GM12878 (cell line): ENCODE results near the gene AGER. TPM values are rescaled to one million over a fixed set of nuclear protein-coding genes. Genes with fewer than 3 reads are reported as not detected.

Experiments used
- ATAC-seq: fragments of 200-7000 bp; cut with Tn5 transposase; 3 replicates; pipeline ENCODE4 v1.9.1; 2020; ENCODE audit warnings: mild to moderate bottlenecking, moderate library complexity
- BruUV-seq: library from RNA; stranded (reverse); fragments of 400-500 nt; replicated peaks from 2 replicates; lab custom pipeline; 2021; lab: Mats Ljungman, UMichigan
- CTCF ChIA-PET: fragments of 300-600 bp; sonication (Branson Sonifier 250); formaldehyde crosslinking; extraction: SDS; loops from one replicate; lab custom pipeline; 2021; ENCODE audit warnings: inconsistent platforms; lab: Yijun Ruan, JAX
- POLR2A ChIA-PET: fragments of 350-600 bp; formaldehyde crosslinking; extraction: SDS; loops from one replicate; lab custom pipeline; 2021; ENCODE audit warnings: inconsistent platforms; lab: Charles Lee
- RAD21 ChIA-PET: fragments of 300-600 bp; sonication (Branson Sonifier 250); formaldehyde crosslinking; loops from one replicate; lab custom pipeline; 2023; ENCODE audit warnings: antibody characterized with exemption; ENCODE audit not compliant: unreplicated experiment; lab: Charles Lee
- SMC1A ChIA-PET: fragments of 300-600 bp; sonication (Branson Sonifier 250); formaldehyde crosslinking; loops from one replicate; lab custom pipeline; 2023; ENCODE audit not compliant: unreplicated experiment, uncharacterized antibody; lab: Charles Lee
- DNase-seq: peaks from one replicate; pipeline ENCODE4 v3.0.0-alpha.2; 2011; ENCODE audit warnings: low read depth, low spot score
- FAIRE-seq: peaks from 3 replicates; lab custom pipeline; 2011; peaks lifted over from hg19 to GRCh38; lab: Jason Lieb, UNC
- H2AFZ ChIP-seq: 2 replicates; pipeline ENCODE4 v1.6.0; 2011; ENCODE audit warnings: low read depth, low read length, control low read depth; ENCODE audit not compliant: control insufficient read depth
- H3K27ac ChIP-seq: 2 replicates; pipeline ENCODE4 v1.5.1; 2011; ENCODE audit warnings: control low read depth; ENCODE audit not compliant: control insufficient read depth, insufficient read depth
- H3K27me3 ChIP-seq, 2 experiments: replicated peaks in 1 of 2; 2 replicates each; pipeline versions ENCODE4 v1.6.0 to v1.6.1; 2011; ENCODE audit warnings: low read length in 1 of 2; ENCODE audit not compliant: control insufficient read depth in 2 of 2, insufficient read depth in 2 of 2
- H3K36me3 ChIP-seq, 2 experiments: 2 replicates each; pipeline ENCODE4 v1.5.1; 2011; ENCODE audit warnings: low read length in 1 of 2; ENCODE audit not compliant: control insufficient read depth in 2 of 2, insufficient read depth in 2 of 2
- H3K4me1 ChIP-seq: 2 replicates; pipeline ENCODE4 v1.6.1; 2011; ENCODE audit warnings: mild to moderate bottlenecking, low read length, moderate library complexity, mixed read lengths; ENCODE audit not compliant: control insufficient read depth, insufficient read depth
- H3K4me2 ChIP-seq: 2 replicates; pipeline ENCODE4 v1.6.0; 2011; ENCODE audit warnings: control low read depth; ENCODE audit not compliant: control insufficient read depth, insufficient read depth
- H3K4me3 ChIP-seq: fragments of 200-600 bp; sonication (generic); 2 replicates; pipeline ENCODE4 v1.5.1; 2016
- H3K79me2 ChIP-seq: 2 replicates; pipeline ENCODE4 v1.6.0; 2011; ENCODE audit warnings: low read length; ENCODE audit not compliant: control insufficient read depth, insufficient read depth
- H3K9ac ChIP-seq: 2 replicates; pipeline ENCODE4 v1.8.0; 2011; ENCODE audit warnings: low read length, control low read depth, mixed read lengths; ENCODE audit not compliant: control insufficient read depth, insufficient read depth
- H3K9me3 ChIP-seq: replicated peaks from 3 replicates; pipeline ENCODE4 v1.5.1; 2011; ENCODE audit warnings: mild to moderate bottlenecking, low read length; ENCODE audit not compliant: control insufficient read depth, insufficient read depth
- H4K20me1 ChIP-seq: 2 replicates; pipeline ENCODE4 v1.6.0; 2011; ENCODE audit not compliant: control insufficient read depth, insufficient read depth
- BRCA1 ChIP-seq: IDR thresholded peaks from 2 replicates; pipeline ENCODE4 v1.6.1; 2011; ENCODE audit warnings: low read depth, low read length, improper control_type of control experiment
- CREB1 ChIP-seq: IDR thresholded peaks from 2 replicates; pipeline ENCODE4 v1.6.1; 2012; ENCODE audit warnings: low read depth, mild to moderate bottlenecking, inconsistent platforms
- FOXM1 ChIP-seq: IDR thresholded peaks from 2 replicates; pipeline ENCODE4 v1.6.1; 2012; ENCODE audit warnings: low read depth, mild to moderate bottlenecking, inconsistent platforms, low read length, moderate library complexity
- JUNB ChIP-seq: IDR thresholded peaks from 2 replicates; pipeline ENCODE4 v1.6.1; 2016; ENCODE audit warnings: antibody characterized with exemption, mild to moderate bottlenecking
- RAD51 ChIP-seq: fragments of 450-650 bp; IDR thresholded peaks from 2 replicates; pipeline ENCODE4 v1.6.1; 2016; ENCODE audit warnings: moderate library complexity, mild to moderate bottlenecking, inconsistent platforms
- RBBP5 ChIP-seq: fragments of 200-600 bp; sonication (generic); conservative IDR thresholded peaks from 2 replicates; pipeline ENCODE4 v1.6.1; 2016
- RELA ChIP-seq: fragments of 450-650 bp; IDR thresholded peaks from 2 replicates; pipeline ENCODE4 v1.8.0; 2014; ENCODE audit warnings: borderline replicate concordance; ENCODE audit not compliant: partially characterized antibody
- SMC3 ChIP-seq: IDR thresholded peaks from 2 replicates; pipeline ENCODE4 v1.6.1; 2011; ENCODE audit warnings: low read length, improper control_type of control experiment, borderline replicate concordance
- SUZ12 ChIP-seq: fragments of 200-600 bp; sonication (generic); IDR thresholded peaks from one replicate; pipeline ENCODE4 v1.6.1; 2018; ENCODE audit warnings: antibody characterized with exemption, mild to moderate bottlenecking; ENCODE audit not compliant: unreplicated experiment
- ZNF24 ChIP-seq: fragments of 450-650 bp; IDR thresholded peaks from 2 replicates; pipeline ENCODE4 v1.6.1; 2017; ENCODE audit warnings: antibody characterized with exemption, mild to moderate bottlenecking
- WGBS: methylation state at CpG from one replicate; pipeline ENCODE4 v1.1.6; 2016; ENCODE audit warnings: low lambda C conversion rate; ENCODE audit not compliant: insufficient replicate concordance, insufficient coverage; ENCODE audit errors: missing lambda C conversion rate; 5-methylcytosine and 5-hydroxymethylcytosine counted together
- in situ Hi-C: fragments of 300-500 bp; cut with MboI; formaldehyde crosslinking; loops from 9 replicates; pipeline ENCODE4 v1.14.3; 2018; ENCODE audit warnings: mixed read lengths
- intact Hi-C: fragments of 100-400 bp; cut with micrococcal nuclease; formaldehyde crosslinking; loops from one replicate; pipeline ENCODE4 v1.14.2; 2022; ENCODE audit not compliant: unreplicated experiment
- polyA plus RNA-seq, 11 experiments: library from polyadenylated mRNA; depleted of rRNA in 4 of 11; unstranded in 6 of 11; stranded (reverse) in 5 of 11; fragments of >200 nt; fragmentation: Nextera tagmentation in 4 of 11; fragmentation: Illumina TruSeq in 1 of 11; extraction: Ambion mirVana in 4 of 11; extraction: Trizol in 1 of 11; gene quantifications; 1 replicate in 1 of 11; 2 replicates in 10 of 11; pipeline versions ENCODE4 v1.2.1 to v1.2.3, GENCODE V29; 2011 to 2016; ENCODE audit warnings: inconsistent platforms in 2 of 11, missing spikeins in 2 of 11, low read depth in 1 of 11
- total RNA-seq, 4 experiments: library from RNA; depleted of rRNA in 3 of 4; stranded (reverse); fragments of >200 nt in 3 of 4; fragmentation: Illumina TruSeq in 1 of 4; extraction: Trizol in 1 of 4; gene quantifications; 2 replicates each; pipeline versions ENCODE4 v1.2.1 to v1.2.3, GENCODE V29; 2013 to 2021
- TF ChIP-seq, protein P1 (sequence below), 3 experiments: IDR thresholded peaks in 2 of 3; conservative IDR thresholded peaks in 1 of 3; 2 replicates each; pipeline ENCODE4 v1.5.1; 2011; ENCODE audit warnings: low read depth in 3 of 3, low read length in 3 of 3, mild to moderate bottlenecking in 3 of 3, control low read depth in 2 of 3, moderate library complexity in 2 of 3, inconsistent platforms in 1 of 3, mixed read lengths in 1 of 3; ENCODE audit not compliant: control insufficient read depth in 2 of 3, insufficient read depth in 1 of 3; ENCODE audit errors: extremely low read depth in 1 of 3
- TF ChIP-seq, protein P2 (sequence below): fragments of 450-650 bp; IDR thresholded peaks from 2 replicates; pipeline ENCODE4 v1.6.1; 2016; ENCODE audit warnings: mild to moderate bottlenecking, moderate library complexity, borderline replicate concordance

Gene AGER
- total and polyA plus RNA-seq, 10 of the 15 experiments (the other 5 are each of a cell fraction or from before 2014, with no cell fraction given), result 1.1 to 18.2 (median 3.9) TPM

DNA sequence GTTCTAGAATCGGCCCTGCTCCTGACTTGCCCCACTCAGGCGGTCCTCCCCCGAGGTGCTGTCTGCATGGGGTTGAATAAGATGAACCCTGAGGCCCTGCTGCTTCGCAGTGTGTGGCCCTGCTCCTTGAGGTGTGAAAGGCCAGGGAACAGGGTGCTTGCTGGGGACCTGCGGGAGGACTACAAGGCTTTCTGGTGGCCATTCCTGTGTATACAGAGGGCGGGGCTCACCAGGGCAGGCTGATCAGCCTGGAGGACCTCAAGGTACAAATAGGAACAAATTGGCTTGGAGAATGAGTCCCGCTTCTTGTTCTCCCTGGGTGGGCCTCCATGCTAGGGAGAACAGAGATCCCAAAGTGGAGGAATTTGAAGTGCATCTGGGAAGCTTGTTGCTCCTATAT is 34.1 kb upstream of the AGER start (continued):
- TF ChIP-seq, protein P1, sequence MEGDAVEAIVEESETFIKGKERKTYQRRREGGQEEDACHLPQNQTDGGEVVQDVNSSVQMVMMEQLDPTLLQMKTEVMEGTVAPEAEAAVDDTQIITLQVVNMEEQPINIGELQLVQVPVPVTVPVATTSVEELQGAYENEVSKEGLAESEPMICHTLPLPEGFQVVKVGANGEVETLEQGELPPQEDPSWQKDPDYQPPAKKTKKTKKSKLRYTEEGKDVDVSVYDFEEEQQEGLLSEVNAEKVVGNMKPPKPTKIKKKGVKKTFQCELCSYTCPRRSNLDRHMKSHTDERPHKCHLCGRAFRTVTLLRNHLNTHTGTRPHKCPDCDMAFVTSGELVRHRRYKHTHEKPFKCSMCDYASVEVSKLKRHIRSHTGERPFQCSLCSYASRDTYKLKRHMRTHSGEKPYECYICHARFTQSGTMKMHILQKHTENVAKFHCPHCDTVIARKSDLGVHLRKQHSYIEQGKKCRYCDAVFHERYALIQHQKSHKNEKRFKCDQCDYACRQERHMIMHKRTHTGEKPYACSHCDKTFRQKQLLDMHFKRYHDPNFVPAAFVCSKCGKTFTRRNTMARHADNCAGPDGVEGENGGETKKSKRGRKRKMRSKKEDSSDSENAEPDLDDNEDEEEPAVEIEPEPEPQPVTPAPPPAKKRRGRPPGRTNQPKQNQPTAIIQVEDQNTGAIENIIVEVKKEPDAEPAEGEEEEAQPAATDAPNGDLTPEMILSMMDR (IDR thresholded peaks at IDR 0.05 in 2 of 3, conservative IDR thresholded peaks at IDR 0.05 in 1 of 3; ENCODE audit: control insufficient read depth in 2 of 3, extremely low read depth in 1 of 3, insufficient read depth in 1 of 3, low read depth in 3 of 3, low read length in 3 of 3), result no peak

DNA sequence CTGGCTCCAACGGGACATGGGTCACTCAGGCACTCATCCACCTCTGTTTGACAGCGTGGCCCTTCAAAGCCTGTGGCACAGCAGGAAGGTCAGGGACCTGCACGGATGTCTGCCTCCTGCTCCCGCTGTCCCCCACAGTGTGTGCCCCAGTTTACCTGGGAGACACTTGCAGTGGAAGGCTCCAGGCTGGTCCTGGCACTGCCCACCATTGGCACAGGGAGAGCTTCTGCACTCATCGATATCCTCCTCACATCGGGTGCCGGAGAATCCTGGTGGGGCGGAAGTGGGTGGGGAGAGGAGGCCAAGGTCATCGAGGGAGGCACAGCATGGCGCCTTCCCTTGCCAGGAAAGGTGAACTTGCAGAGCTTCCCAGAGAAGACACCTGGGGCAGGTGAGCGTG is 32.9 kb upstream of the AGER start:
- H3K27ac ChIP-seq, result no peak overlapping the region
- DNase-seq, result no peak
- in situ Hi-C loops (no loop called here), intact Hi-C loops (no loop called here)
- ChIA-PET POLR2A (no interaction called here), CTCF (interaction anchor here (2.1 kb wide), 1 partner anchor 98 kb away, joined by 4 read pairs; no protein-coding TSS in a partner anchor), SMC1A (no interaction called here)
- H3K27me3 ChIP-seq, result peaks cover 3 to 4% of the 10 kb centered on the region in 2 experiments; a peak in 3 of 4 replicates
- no peak overlapping the region for H3K4me2 ChIP-seq
- H3K4me3 ChIP-seq, result no peak overlapping the region
- no peak overlapping the region for H2AFZ ChIP-seq
- FAIRE-seq, result no peak
- no peaks in the 10 kb centered on the region for H4K20me1 ChIP-seq
- H3K9me3 ChIP-seq, result no peaks in the 10 kb centered on the region
- no TSS peak for BruUV-seq
- H3K79me2 ChIP-seq, result no peaks in the 10 kb centered on the region
- H3K36me3 ChIP-seq, result no peaks in the 10 kb centered on the region
- ATAC-seq, result no peak
- TF ChIP-seq CREB1, result no peak
- TF ChIP-seq RELA, result no peak
- TF ChIP-seq BRCA1, result no peak
- no peak for TF ChIP-seq ZNF24
- TF ChIP-seq FOXM1, result no peak
- TF ChIP-seq RBBP5, result no peak
- TF ChIP-seq, protein P2, sequence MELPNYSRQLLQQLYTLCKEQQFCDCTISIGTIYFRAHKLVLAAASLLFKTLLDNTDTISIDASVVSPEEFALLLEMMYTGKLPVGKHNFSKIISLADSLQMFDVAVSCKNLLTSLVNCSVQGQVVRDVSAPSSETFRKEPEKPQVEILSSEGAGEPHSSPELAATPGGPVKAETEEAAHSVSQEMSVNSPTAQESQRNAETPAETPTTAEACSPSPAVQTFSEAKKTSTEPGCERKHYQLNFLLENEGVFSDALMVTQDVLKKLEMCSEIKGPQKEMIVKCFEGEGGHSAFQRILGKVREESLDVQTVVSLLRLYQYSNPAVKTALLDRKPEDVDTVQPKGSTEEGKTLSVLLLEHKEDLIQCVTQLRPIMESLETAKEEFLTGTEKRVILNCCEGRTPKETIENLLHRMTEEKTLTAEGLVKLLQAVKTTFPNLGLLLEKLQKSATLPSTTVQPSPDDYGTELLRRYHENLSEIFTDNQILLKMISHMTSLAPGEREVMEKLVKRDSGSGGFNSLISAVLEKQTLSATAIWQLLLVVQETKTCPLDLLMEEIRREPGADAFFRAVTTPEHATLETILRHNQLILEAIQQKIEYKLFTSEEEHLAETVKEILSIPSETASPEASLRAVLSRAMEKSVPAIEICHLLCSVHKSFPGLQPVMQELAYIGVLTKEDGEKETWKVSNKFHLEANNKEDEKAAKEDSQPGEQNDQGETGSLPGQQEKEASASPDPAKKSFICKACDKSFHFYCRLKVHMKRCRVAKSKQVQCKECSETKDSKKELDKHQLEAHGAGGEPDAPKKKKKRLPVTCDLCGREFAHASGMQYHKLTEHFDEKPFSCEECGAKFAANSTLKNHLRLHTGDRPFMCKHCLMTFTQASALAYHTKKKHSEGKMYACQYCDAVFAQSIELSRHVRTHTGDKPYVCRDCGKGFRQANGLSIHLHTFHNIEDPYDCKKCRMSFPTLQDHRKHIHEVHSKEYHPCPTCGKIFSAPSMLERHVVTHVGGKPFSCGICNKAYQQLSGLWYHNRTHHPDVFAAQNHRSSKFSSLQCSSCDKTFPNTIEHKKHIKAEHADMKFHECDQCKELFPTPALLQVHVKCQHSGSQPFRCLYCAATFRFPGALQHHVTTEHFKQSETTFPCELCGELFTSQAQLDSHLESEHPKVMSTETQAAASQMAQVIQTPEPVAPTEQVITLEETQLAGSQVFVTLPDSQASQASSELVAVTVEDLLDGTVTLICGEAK, result no peak
- no peak for TF ChIP-seq SMC3
- TF ChIP-seq JUNB, result no peak
- TF ChIP-seq RAD51, result no peak
- no peak for TF ChIP-seq SUZ12
- TF ChIP-seq, all 136 proteins: peak for 0
- H3K4me1 ChIP-seq, result no peaks in the 10 kb centered on the region
- no peak overlapping the region for H3K9ac ChIP-seq
- RAD21 ChIA-PET, result no interaction called here
- 49% methylated on average over 11 of the region's 11 CpGs for WGBS
